Esophagus (tissue), 2 donors: ENCODE data around the gene NMT2. TPM values are rescaled to one million over a fixed set of nuclear protein-coding genes. Genes with fewer than 3 reads are reported as not detected.
A peak's percentile ranks its signal among the peaks of the same experiment; 100 is the strongest.
"Not testable (repeated sequence)": the region's sequence is repeated elsewhere in the genome, so short reads cannot be mapped to it uniquely, and the experiment has no call there.

Source experiments
- H3K27ac ChIP-seq, 2 donors: one replicate each; pipeline ENCODE4 v1.5.1; 2013; ENCODE audit warnings: low read depth in 2 of 2, mild to moderate bottlenecking in 2 of 2, inconsistent platforms in 1 of 2, low read length in 1 of 2, moderate library complexity in 1 of 2
- H3K27me3 ChIP-seq, 2 donors: one replicate each; pipeline ENCODE4 v1.6.1; 2013; ENCODE audit warnings: low read length in 2 of 2, control low read depth in 1 of 2, mild to moderate bottlenecking in 1 of 2; ENCODE audit not compliant: insufficient read depth in 2 of 2, control insufficient read depth in 1 of 2
- H3K36me3 ChIP-seq, 2 donors: one replicate each; pipeline ENCODE4 v1.6.1; 2013; ENCODE audit warnings: low read length in 1 of 2; ENCODE audit not compliant: control insufficient read depth in 2 of 2, insufficient read depth in 2 of 2
- H3K4me1 ChIP-seq, 2 donors: one replicate each; pipeline ENCODE4 v1.6.1; 2013; ENCODE audit warnings: low read length in 1 of 2; ENCODE audit not compliant: control insufficient read depth in 2 of 2, insufficient read depth in 2 of 2
- H3K4me3 ChIP-seq, 2 donors: one replicate each; pipeline ENCODE4 v1.5.1; 2013; ENCODE audit warnings: low read length in 2 of 2, mild to moderate bottlenecking in 2 of 2, low read depth in 1 of 2, moderate library complexity in 1 of 2
- H3K9me3 ChIP-seq, 2 donors: one replicate each; pipeline ENCODE4 v1.6.1; 2013; ENCODE audit warnings: mild to moderate bottlenecking in 2 of 2, low read depth in 1 of 2, low read length in 1 of 2, moderate library complexity in 1 of 2; ENCODE audit not compliant: control insufficient read depth in 2 of 2, insufficient read depth in 1 of 2
- WGBS, 2 donors: extraction: QIAGEN DNeasy Blood & Tissue Kit; methylation state at CpG; one replicate each; pipeline ENCODE4 v1.1.7; 2013; 5-methylcytosine and 5-hydroxymethylcytosine counted together
- polyA plus RNA-seq, 2 donors: library from polyadenylated mRNA; stranded (reverse); fragments of 200-250 nt; gene quantifications; one replicate each; pipeline ENCODE4 v1.2.3, GENCODE V29; 2013
- donor health status: healthy with polysubstance abuse.
- donor health status: Bipolar disorder and iron deficiency.

The NMT2 gene
- polyA plus RNA-seq = 1 to 10 TPM; 3.6 to 4.0 TPM

DNA sequence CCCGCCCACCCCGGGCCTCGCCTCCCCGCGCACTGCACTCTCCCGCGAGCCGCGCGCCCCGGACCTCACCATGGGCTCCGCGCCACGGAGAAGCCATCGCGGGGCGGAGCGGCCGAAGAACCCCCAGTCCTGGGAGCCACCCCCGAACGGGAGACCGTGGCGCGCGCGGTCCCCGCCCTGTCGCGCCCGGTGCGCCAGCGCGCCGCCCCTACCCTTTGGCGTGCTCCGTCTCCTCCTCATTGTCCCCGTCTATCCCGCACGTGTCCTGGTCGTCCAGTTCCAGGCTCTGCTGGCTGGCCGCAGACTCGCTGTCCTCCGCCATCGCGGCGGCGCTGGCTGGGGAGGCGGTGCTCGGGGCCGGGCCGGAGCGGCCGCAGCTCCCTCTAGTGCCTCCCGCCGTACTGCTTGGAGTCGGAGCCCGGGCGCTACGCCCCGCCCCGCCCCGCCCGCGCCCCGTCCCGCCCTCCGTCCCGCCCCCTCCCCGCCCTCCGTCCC lies at the start of gene NMT2:
NMT2 (minus strand) TSS at position 403 of the 495 bp plus-strand sequence; CDS start at position 322, 81 bp downstream.
- Histone ChIP-seq H3K4me3 (peak within 1 kb of the TSS; percentile 87 to 96), H3K4me1 (peaks cover 0 to 2% of the 10 kb centered on the region in 2 donors), H3K27ac (peak within 1 kb of the TSS; percentile 86 to 96), H3K27me3 (no peaks in the 10 kb centered on the region), H3K36me3 (no peaks in the 10 kb centered on the region), H3K9me3 (no peaks in the 10 kb centered on the region)
- WGBS, 2 donors = 1% methylated on average over 47 to 62 of the region's 70 CpGs

- H3K4me3 ChIP-seq = no peak overlapping the region
- 90 to 92% methylated on average over 6 of the region's 6 CpGs for WGBS, 2 donors
- H3K4me1 ChIP-seq = no peaks in the 10 kb centered on the region
These were observed 48.2 kb upstream of the NMT2 start for GRCh38 chr10:15216700-15217099.

DNA sequence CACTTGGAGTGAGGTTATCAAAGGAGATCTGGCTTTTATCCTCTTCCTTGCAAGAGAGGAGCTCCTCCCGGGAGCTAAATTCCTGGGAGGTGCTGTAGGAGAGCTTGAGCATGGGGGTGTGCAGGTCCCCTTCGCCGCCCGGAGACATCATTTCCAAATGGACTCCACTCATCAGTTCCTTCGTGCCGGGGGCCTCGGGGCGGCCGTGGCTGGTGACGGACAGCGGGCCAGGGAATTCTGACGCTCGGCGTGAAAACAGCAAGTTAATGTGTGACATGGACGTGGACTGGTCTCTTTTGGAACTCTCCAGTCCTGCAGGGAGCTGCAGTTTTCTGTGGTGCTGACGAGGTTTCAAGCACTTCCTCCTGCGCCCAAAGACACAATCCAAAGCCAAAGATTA lies 45.7 kb upstream of the NMT2 start:
- WGBS, 2 donors = 93% methylated on average over 17 of the region's 17 CpGs
- no peaks in the 10 kb centered on the region for H3K9me3 ChIP-seq

More at GRCh38 chr10:15216700-15217099, 48.2 kb upstream of the NMT2 start:
- H3K27ac ChIP-seq = no peak overlapping the region
- no peaks in the 10 kb centered on the region for H3K27me3 ChIP-seq
- no peaks in the 10 kb centered on the region for H3K9me3 ChIP-seq
- H3K36me3 ChIP-seq = peaks cover 0 to 5% of the 10 kb centered on the region in 2 donors

GRCh38 chr10:15213461-15213861 lies 45.0 kb upstream of the NMT2 start:
- no peak overlapping the region for H3K27ac ChIP-seq
- H3K9me3 ChIP-seq = no peaks in the 10 kb centered on the region
- H3K36me3 ChIP-seq = peaks cover 0 to 5% of the 10 kb centered on the region in 2 donors
- H3K4me3 ChIP-seq = no peak overlapping the region
- H3K4me1 ChIP-seq = no peaks in the 10 kb centered on the region
- WGBS, 2 donors = 94% methylated on average over 18 of the region's 18 CpGs
- no peaks in the 10 kb centered on the region for H3K27me3 ChIP-seq

More for the DNA sequence above, 45.7 kb upstream of the NMT2 start:
- H3K4me1 ChIP-seq = no peaks in the 10 kb centered on the region
- no peak overlapping the region for H3K4me3 ChIP-seq
- peaks cover 0 to 5% of the 10 kb centered on the region in 2 donors for H3K36me3 ChIP-seq
- no peak overlapping the region for H3K27ac ChIP-seq
- H3K27me3 ChIP-seq = no peaks in the 10 kb centered on the region

DNA sequence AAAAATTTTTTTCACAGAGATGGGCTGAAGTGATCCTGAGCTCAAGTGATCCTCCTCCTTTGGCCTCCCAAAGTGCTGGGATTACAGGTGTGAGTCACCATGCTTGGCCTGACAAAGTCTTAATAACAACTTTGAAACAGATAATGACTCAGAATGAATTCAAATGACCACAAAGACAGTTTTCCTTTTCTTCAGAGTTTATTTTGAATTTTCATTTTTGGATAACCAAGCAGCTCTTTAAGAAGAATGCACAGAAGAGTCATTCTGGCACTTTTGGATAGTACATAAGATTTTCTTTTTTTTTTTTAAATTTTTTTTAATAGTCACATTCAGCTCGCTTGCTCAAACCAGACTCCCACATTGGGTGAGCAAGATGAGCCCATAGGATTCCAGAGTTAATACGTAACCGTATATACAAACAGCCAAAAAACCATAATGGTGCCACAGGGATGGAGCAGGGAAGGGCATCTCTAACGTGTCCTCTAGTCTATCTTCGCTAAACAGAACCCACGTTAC lies 43.0 kb upstream of the NMT2 start:
- no peak overlapping the region for H3K4me3 ChIP-seq
- no peaks in the 10 kb centered on the region for H3K9me3 ChIP-seq
- WGBS, 2 donors = 84 to 90% methylated on average over 6 of the region's 6 CpGs
- no peak overlapping the region for H3K27ac ChIP-seq
- no peaks in the 10 kb centered on the region for H3K27me3 ChIP-seq
- peaks cover 0 to 2% of the 10 kb centered on the region in 2 donors for H3K4me1 ChIP-seq
- H3K36me3 ChIP-seq = peaks cover 0 to 5% of the 10 kb centered on the region in 2 donors

GRCh38 chr10:15210521-15210920 lies 42.0 kb upstream of the NMT2 start:
- Histone ChIP-seq H3K9me3 (no peaks in the 10 kb centered on the region), H3K27me3 (no peaks in the 10 kb centered on the region), H3K4me1 (peaks cover 0 to 2% of the 10 kb centered on the region in 2 donors), H3K4me3 (no peak overlapping the region), H3K27ac (no peak overlapping the region), H3K36me3 (peaks cover 0 to 5% of the 10 kb centered on the region in 2 donors)
- WGBS, 2 donors = 90 to 92% methylated on average over 8 of the region's 8 CpGs

GRCh38 chr10:15209827-15210509 lies 41.5 kb upstream of the NMT2 start:
- no peak overlapping the region for H3K4me3 ChIP-seq
- H3K27me3 ChIP-seq = no peaks in the 10 kb centered on the region
- WGBS, 2 donors = 20 to 25% methylated on average over 14 of the region's 14 CpGs
- no peaks in the 10 kb centered on the region for H3K9me3 ChIP-seq
- peaks cover 0 to 2% of the 10 kb centered on the region in 2 donors for H3K4me1 ChIP-seq
- peaks cover 0 to 5% of the 10 kb centered on the region in 2 donors for H3K36me3 ChIP-seq
- no peak overlapping the region for H3K27ac ChIP-seq

DNA sequence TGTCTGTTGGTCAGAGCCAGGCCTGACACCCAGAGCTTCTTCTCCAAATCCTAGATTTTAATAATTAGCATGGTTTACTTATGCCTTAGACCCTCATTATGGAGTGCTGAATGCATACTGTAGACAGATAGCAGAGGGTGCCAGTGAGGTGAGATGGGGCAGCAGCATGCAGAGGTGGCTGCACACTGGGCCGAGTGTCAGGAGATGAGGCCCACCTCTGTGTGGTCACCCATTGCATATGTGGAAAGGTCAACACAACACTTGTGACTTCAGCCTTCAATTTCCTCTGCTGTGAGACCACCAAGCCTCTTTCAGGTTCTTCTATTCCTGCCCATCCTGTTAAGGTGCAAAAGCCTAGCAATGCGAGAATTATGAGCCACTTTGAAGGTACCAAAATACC lies 39.7 kb upstream of the NMT2 start:
- Histone ChIP-seq H3K27ac (no peak overlapping the region), H3K4me3 (no peak overlapping the region), H3K4me1 (peaks cover 0 to 2% of the 10 kb centered on the region in 2 donors), H3K9me3 (no peaks in the 10 kb centered on the region), H3K36me3 (peaks cover 0 to under 1% of the 10 kb centered on the region in 2 donors), H3K27me3 (no peaks in the 10 kb centered on the region)
- WGBS, 2 donors = 80 to 82% methylated on average over 2 of the region's 2 CpGs

DNA sequence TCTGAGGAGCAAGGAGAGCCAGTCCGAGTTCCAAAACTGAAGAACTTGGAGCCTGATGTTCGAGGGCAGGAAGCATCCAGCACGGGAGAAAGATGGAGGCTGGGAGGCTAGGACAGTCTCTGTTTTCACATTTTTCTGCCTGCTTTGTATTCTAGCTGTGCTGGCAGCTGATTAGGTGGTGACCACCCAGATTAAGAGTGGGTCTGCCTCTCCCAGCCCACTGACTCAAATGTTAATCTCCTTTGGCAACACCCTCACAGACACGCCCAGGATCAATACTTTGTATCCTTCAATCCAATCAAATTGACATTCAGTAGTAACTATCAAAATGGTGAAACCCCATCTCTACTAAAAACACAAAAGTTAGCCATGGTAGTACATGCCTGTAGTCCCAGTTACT lies 38.9 kb upstream of the NMT2 start:
- not testable (repeated sequence) for H3K4me1 ChIP-seq, H3K4me3 ChIP-seq, H3K27me3 ChIP-seq, H3K36me3 ChIP-seq, H3K27ac ChIP-seq, H3K9me3 ChIP-seq
- WGBS, 2 donors = 95% methylated on average over 4 of the region's 4 CpGs

GRCh38 chr10:15202639-15203038 lies 34.1 kb upstream of the NMT2 start:
- Histone ChIP-seq H3K4me1 (no peaks in the 10 kb centered on the region), H3K27ac (no peak overlapping the region), H3K36me3 (no peaks in the 10 kb centered on the region), H3K4me3 (no peak overlapping the region), H3K27me3 (no peaks in the 10 kb centered on the region), H3K9me3 (no peaks in the 10 kb centered on the region)
- 92 to 94% methylated on average over 2 of the region's 2 CpGs for WGBS, 2 donors
